ENCODE data around the gene RTEL1. TPM values are rescaled to one million over a fixed set of nuclear protein-coding genes. Genes with fewer than 3 reads are reported as not detected.
"Not testable (repeated sequence)": the region's sequence is repeated elsewhere in the genome, so short reads cannot be mapped to it uniquely, and the experiment has no call there.

Gene RTEL1
- total RNA-seq, 1 experiment from 2014 or later, result 39.2 TPM

DNA sequence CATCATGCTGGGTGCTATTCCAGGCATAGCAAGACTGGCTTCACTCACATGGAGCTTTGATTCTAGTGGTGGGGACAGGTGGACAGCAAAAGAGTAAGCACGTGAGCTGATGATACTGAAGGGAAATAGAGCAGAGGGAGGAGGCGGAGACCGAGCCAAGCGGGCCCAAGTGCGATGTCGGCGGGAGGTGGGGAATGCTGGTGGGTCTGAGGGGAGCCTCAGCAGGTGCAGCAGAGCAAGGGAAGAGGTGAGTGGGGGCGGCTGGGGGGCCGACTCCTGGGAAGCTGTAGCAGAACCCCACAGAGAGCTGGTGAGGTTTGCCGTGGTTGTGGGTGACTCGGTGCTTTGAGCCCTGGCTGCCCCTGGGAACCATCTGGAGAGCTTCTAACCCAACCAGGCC, 10.2 kb downstream of the RTEL1 start:
- no TSS peak for BruUV-seq (replicated peaks)
- peaks cover 28% of the 10 kb centered on the region for H3K36me3 Mint-ChIP-seq (ENCODE audit: insufficient read depth, unreplicated experiment)
- no peaks in the 10 kb centered on the region for H3K9me3 Mint-ChIP-seq (ENCODE audit: unreplicated experiment)
- ChIA-PET CTCF (interaction anchor here (0.6 to 1.1 kb wide), 2 partner anchors 21 to 26 kb away, joined by 3 to 4 read pairs; no protein-coding TSS in a partner anchor), POLR2A (interaction anchor here (0.8 to 1.2 kb wide), 3 partner anchors 10 to 14 kb away, joined by 3 to 5 read pairs (median 3); partner anchors contain the start of gene RTEL1)
- H3K4me3 Mint-ChIP-seq (ENCODE audit: unreplicated experiment), result no peak overlapping the region
- TF ChIP-seq, protein P1, sequence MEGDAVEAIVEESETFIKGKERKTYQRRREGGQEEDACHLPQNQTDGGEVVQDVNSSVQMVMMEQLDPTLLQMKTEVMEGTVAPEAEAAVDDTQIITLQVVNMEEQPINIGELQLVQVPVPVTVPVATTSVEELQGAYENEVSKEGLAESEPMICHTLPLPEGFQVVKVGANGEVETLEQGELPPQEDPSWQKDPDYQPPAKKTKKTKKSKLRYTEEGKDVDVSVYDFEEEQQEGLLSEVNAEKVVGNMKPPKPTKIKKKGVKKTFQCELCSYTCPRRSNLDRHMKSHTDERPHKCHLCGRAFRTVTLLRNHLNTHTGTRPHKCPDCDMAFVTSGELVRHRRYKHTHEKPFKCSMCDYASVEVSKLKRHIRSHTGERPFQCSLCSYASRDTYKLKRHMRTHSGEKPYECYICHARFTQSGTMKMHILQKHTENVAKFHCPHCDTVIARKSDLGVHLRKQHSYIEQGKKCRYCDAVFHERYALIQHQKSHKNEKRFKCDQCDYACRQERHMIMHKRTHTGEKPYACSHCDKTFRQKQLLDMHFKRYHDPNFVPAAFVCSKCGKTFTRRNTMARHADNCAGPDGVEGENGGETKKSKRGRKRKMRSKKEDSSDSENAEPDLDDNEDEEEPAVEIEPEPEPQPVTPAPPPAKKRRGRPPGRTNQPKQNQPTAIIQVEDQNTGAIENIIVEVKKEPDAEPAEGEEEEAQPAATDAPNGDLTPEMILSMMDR (IDR thresholded peaks at IDR 0.05; ENCODE audit: unreplicated experiment), result no peak
- no peak for DNase-seq (ENCODE audit: unreplicated experiment)
- no peak overlapping the region for H3K27ac Mint-ChIP-seq (ENCODE audit: low read depth, unreplicated experiment)
- H3K4me1 Mint-ChIP-seq (ENCODE audit: insufficient read depth, unreplicated experiment), result no peaks in the 10 kb centered on the region
- no peaks in the 10 kb centered on the region for H3K27me3 Mint-ChIP-seq (ENCODE audit: insufficient read depth, unreplicated experiment)
- intact Hi-C loops (cut with micrococcal nuclease), result no loop called here

DNA sequence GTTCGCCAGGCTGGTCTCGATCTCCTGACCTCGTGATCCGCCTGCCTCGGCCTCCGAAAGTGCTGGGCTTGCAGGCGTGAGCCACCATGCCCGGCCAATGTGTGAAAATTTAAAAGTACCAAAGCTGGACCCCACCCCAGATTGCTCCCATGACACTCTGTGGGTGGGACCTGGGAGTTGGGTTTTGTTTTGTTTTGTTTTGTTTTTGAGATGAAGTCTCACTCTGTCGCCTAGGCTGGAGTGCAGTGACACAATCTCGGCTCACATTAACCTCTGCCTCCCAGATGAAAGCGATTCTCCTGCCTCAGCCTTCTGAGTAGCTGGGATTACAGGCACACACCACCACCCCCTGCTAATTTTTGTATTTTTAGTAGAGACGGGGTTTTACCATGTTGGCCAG, 13.6 kb downstream of the RTEL1 start:
- peaks cover 24% of the 10 kb centered on the region for H3K36me3 Mint-ChIP-seq (ENCODE audit: insufficient read depth, unreplicated experiment)
- H3K27me3 Mint-ChIP-seq (ENCODE audit: insufficient read depth, unreplicated experiment); CTCF ChIA-PET; BruUV-seq (replicated peaks); H3K4me1 Mint-ChIP-seq (ENCODE audit: insufficient read depth, unreplicated experiment); H3K9me3 Mint-ChIP-seq (ENCODE audit: unreplicated experiment); intact Hi-C loops (cut with micrococcal nuclease); H3K4me3 Mint-ChIP-seq (ENCODE audit: unreplicated experiment); H3K27ac Mint-ChIP-seq (ENCODE audit: low read depth, unreplicated experiment); DNase-seq (ENCODE audit: unreplicated experiment): not testable (repeated sequence)
- POLR2A ChIA-PET, result interaction anchor here (0.6 to 1.9 kb wide), 3 partner anchors 11 to 120 kb away, joined by 3 to 10 read pairs (median 4); partner anchors contain the start of gene RTEL1

DNA sequence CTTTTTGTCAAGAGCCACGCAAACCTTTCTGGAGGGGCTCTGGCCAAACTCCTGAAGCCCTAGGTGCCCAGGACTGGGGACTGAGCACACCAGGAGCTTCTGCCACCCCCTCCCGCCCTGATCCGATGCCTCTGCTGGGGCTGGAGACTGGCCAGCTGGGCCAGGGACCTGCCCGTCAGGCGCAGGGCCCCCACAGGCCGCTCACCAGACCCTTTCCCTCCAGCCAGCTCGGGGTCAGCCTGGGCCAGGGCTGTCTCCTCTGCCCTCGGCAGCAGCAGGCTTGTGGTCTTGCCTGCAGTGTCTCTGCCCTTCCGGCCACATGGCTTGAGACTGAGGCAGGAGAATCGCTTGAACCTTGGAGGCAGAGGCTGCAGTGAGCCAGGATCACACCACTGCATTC, 14.6 kb downstream of the RTEL1 start:
- TF ChIP-seq, protein P1 (IDR thresholded peaks at IDR 0.05; ENCODE audit: unreplicated experiment), result no peak
- POLR2A ChIA-PET, result interaction anchor here (0.7 to 1.9 kb wide), 3 partner anchors 10 to 192 kb away, joined by 4 to 10 read pairs (median 6); partner anchors contain the start of genes RTEL1 and TPD52L2
- no peaks in the 10 kb centered on the region for H3K9me3 Mint-ChIP-seq (ENCODE audit: unreplicated experiment)
- intact Hi-C loops (cut with micrococcal nuclease), result no loop called here
- no peak overlapping the region for H3K4me3 Mint-ChIP-seq (ENCODE audit: unreplicated experiment)
- H3K27ac Mint-ChIP-seq (ENCODE audit: low read depth, unreplicated experiment), result no peak overlapping the region
- DNase-seq (ENCODE audit: unreplicated experiment), result no peak
- BruUV-seq (replicated peaks), result no TSS peak
- peaks cover 17% of the 10 kb centered on the region for H3K36me3 Mint-ChIP-seq (ENCODE audit: insufficient read depth, unreplicated experiment)
- no peaks in the 10 kb centered on the region for H3K4me1 Mint-ChIP-seq (ENCODE audit: insufficient read depth, unreplicated experiment)
- CTCF ChIA-PET, result no interaction called here
- no peaks in the 10 kb centered on the region for H3K27me3 Mint-ChIP-seq (ENCODE audit: insufficient read depth, unreplicated experiment)

DNA sequence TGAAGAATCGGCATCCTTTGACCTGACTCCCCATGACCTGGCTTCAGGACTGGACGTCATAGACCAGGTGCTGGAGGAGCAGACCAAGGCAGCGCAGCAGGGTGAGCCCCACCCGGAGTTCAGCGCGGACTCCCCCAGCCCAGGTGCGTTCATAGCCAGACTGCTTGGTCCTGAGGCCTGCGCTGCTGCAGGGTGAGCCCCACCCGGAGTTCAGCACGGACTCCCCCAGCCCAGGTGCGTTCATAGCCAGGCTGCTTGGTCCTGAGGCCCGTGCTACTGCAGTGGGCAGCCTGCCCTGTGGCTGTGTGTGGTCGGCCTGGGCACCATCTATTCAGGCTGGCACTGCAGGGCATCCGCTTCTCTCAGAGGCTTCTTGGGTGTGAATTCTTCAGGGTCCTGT, 15.8 kb downstream of the RTEL1 start:
- no TSS peak for BruUV-seq (replicated peaks)
- no peaks in the 10 kb centered on the region for H3K27me3 Mint-ChIP-seq (ENCODE audit: insufficient read depth, unreplicated experiment)
- no peak for DNase-seq (ENCODE audit: unreplicated experiment)
- no peaks in the 10 kb centered on the region for H3K9me3 Mint-ChIP-seq (ENCODE audit: unreplicated experiment)
- intact Hi-C loops (cut with micrococcal nuclease), result no loop called here
- POLR2A ChIA-PET, result interaction anchor here (0.6 kb wide), 1 partner anchor 186 kb away, joined by 3 read pairs; no protein-coding TSS in a partner anchor
- H3K36me3 Mint-ChIP-seq (ENCODE audit: insufficient read depth, unreplicated experiment), result peaks cover 17% of the 10 kb centered on the region
- no peak overlapping the region for H3K4me3 Mint-ChIP-seq (ENCODE audit: unreplicated experiment)
- H3K27ac Mint-ChIP-seq (ENCODE audit: low read depth, unreplicated experiment), result no peak overlapping the region
- CTCF ChIA-PET, result no interaction called here
- TF ChIP-seq, protein P1 (IDR thresholded peaks at IDR 0.05; ENCODE audit: unreplicated experiment), result no peak
- no peaks in the 10 kb centered on the region for H3K4me1 Mint-ChIP-seq (ENCODE audit: insufficient read depth, unreplicated experiment)

Data from MCF 10A (cell line).